NCI-H1105 treated with DMSO at 0.1 percent for 48 hours (cell line): ENCODE measurements around the gene UBTF.
A peak's percentile ranks its signal among the peaks of the same experiment; 100 is the strongest.
"Not testable (repeated sequence)": the region's sequence is repeated elsewhere in the genome, so short reads cannot be mapped to it uniquely, and the experiment has no call there.

Source experiments
- DNase-seq: peaks from one replicate; lab custom pipeline; 2025; lab: John Stamatoyannopoulos, UW

UBTF gene

GRCh38 chr17:44241106-44241624, 21.7 kb upstream of the UBTF start:
- no peak for DNase-seq

GRCh38 chr17:44237886-44238285, 18.4 kb upstream of the UBTF start:
- not testable (repeated sequence) for DNase-seq

GRCh38 chr17:44236444-44236991, 17.0 kb upstream of the UBTF start:
- no peak for DNase-seq

- DNase-seq = no peak
These were observed 16.1 kb upstream of the UBTF start for GRCh38 chr17:44235583-44235936.

GRCh38 chr17:44233582-44233981, 14.1 kb upstream of the UBTF start:
- no peak for DNase-seq

GRCh38 chr17:44232061-44232460, 12.6 kb upstream of the UBTF start:
- no peak for DNase-seq

GRCh38 chr17:44230140-44230539, 10.7 kb upstream of the UBTF start:
- no peak for DNase-seq

GRCh38 chr17:44229090-44229489, 9.6 kb upstream of the UBTF start:
- DNase-seq = no peak

- no peak for DNase-seq
These were observed 4.1 kb upstream of the UBTF start for GRCh38 chr17:44223541-44224071.

- peak; percentile 84 for DNase-seq
These were observed 2.8 kb upstream of the UBTF start for GRCh38 chr17:44222112-44222869.

GRCh38 chr17:44221862-44222111, 2.3 kb upstream of the UBTF start:
- DNase-seq = no peak

- peak; percentile 78 for DNase-seq
These were observed 1.8 kb upstream of the UBTF start for GRCh38 chr17:44221084-44221861.

GRCh38 chr17:44220213-44221083, 973 bp upstream of the UBTF start:
- peak; percentile 63 for DNase-seq

GRCh38 chr17:44219108-44219615, 313 bp downstream of the UBTF start:
- DNase-seq = peak; percentile 35

- peak; percentile 77 for DNase-seq
These were observed 949 bp downstream of the UBTF start for GRCh38 chr17:44218344-44219107.

GRCh38 chr17:44217738-44218343, 1.6 kb downstream of the UBTF start:
- DNase-seq = no peak

- DNase-seq = no peak
These were observed 2.8 kb downstream of the UBTF start for GRCh38 chr17:44216694-44217093.

- no peak for DNase-seq
These were observed 3.3 kb downstream of the UBTF start for GRCh38 chr17:44216173-44216572.

GRCh38 chr17:44214896-44215295, 4.6 kb downstream of the UBTF start:
- no peak for DNase-seq

- no peak for DNase-seq
These were observed 5.3 kb downstream of the UBTF start for GRCh38 chr17:44214230-44214494.
